Endothelial cell of umbilical vein (primary cell): ENCODE data around the gene KIF26B. TPM values are rescaled to one million over a fixed set of nuclear protein-coding genes. Genes with fewer than 3 reads are reported as not detected.

ENCODE experiments used
- BruUV-seq: library from RNA; stranded (reverse); fragments of 400-500 nt; replicated peaks from 2 replicates; lab custom pipeline; 2021; lab: Mats Ljungman, UMichigan
- CTCF ChIA-PET: fragments of 300-600, 350-600 bp; sonication (Branson Sonifier 250); formaldehyde crosslinking; loops from one replicate; lab custom pipeline; 2021; ENCODE audit warnings: antibody characterized with exemption, inconsistent platforms; lab: Charles Lee
- POLR2A ChIA-PET: fragments of 300-600, 350-600 bp; sonication (Branson Sonifier 250); formaldehyde crosslinking; loops from one replicate; lab custom pipeline; 2021; ENCODE audit warnings: antibody characterized with exemption, inconsistent platforms; lab: Charles Lee
- DNase-seq: peaks from one replicate; pipeline ENCODE4 v3.0.0-alpha.2; 2011; ENCODE audit warnings: low read depth, low spot score
- FAIRE-seq: peaks from 2 replicates; lab custom pipeline; 2011; peaks lifted over from hg19 to GRCh38; lab: Jason Lieb, UNC
- H2AFZ ChIP-seq: 2 replicates; pipeline ENCODE4 v1.6.0; 2012; ENCODE audit warnings: low read depth, low read length, control low read depth, inconsistent platforms
- H3K27ac ChIP-seq: 2 replicates; pipeline ENCODE4 v1.5.1; 2011; ENCODE audit warnings: low read depth, mild to moderate bottlenecking, control low read depth, low read length, moderate library complexity; ENCODE audit not compliant: insufficient read depth
- H3K27me3 ChIP-seq, 2 experiments: 2 replicates each; pipeline versions ENCODE4 v1.6.0 to v1.6.1; 2011; ENCODE audit warnings: low read length in 2 of 2, mixed read lengths in 1 of 2; ENCODE audit not compliant: control insufficient read depth in 2 of 2, insufficient read depth in 2 of 2
- H3K36me3 ChIP-seq, 2 experiments: 2 replicates in 1 of 2; 3 replicates in 1 of 2; pipeline ENCODE4 v1.5.1; 2011; ENCODE audit warnings: low read length in 2 of 2, mild to moderate bottlenecking in 1 of 2, moderate library complexity in 1 of 2; ENCODE audit not compliant: control insufficient read depth in 2 of 2, insufficient read depth in 2 of 2; ENCODE audit errors: extremely low read depth in 1 of 2
- H3K4me1 ChIP-seq: 3 replicates; pipeline ENCODE4 v1.5.1; 2011; ENCODE audit warnings: mild to moderate bottlenecking, low read length; ENCODE audit not compliant: control insufficient read depth, insufficient read depth; ENCODE audit errors: extremely low read depth
- H3K4me2 ChIP-seq: 2 replicates; pipeline ENCODE4 v1.6.1; 2011; ENCODE audit warnings: low read length, control low read depth, mixed read lengths; ENCODE audit not compliant: insufficient read depth
- H3K4me3 ChIP-seq, 3 experiments: fragments of 200-600 bp in 1 of 3; sonication (generic), shearing (Covaris generic) in 1 of 3; replicated peaks in 1 of 3; 2 replicates each; pipeline ENCODE4 v1.5.1; 2011 to 2016; ENCODE audit warnings: control low read depth in 3 of 3, low read length in 3 of 3, mild to moderate bottlenecking in 2 of 3, inconsistent platforms in 1 of 3, low read depth in 1 of 3, moderate library complexity in 1 of 3; ENCODE audit not compliant: insufficient read depth in 1 of 3
- H3K79me2 ChIP-seq: 2 replicates; pipeline ENCODE4 v1.6.0; 2012; ENCODE audit warnings: low read length, inconsistent platforms; ENCODE audit not compliant: control insufficient read depth, insufficient read depth
- H3K9ac ChIP-seq: replicated peaks from 2 replicates; pipeline ENCODE3; 2011; ENCODE audit warnings: low read length, control low read depth; ENCODE audit not compliant: insufficient read depth; ENCODE audit errors: extremely low read depth
- H3K9me1 ChIP-seq: replicated peaks from 3 replicates; pipeline ENCODE4 v1.6.0; 2011; ENCODE audit warnings: mild to moderate bottlenecking, low read length; ENCODE audit not compliant: control insufficient read depth, insufficient read depth; ENCODE audit errors: extremely low read depth
- H3K9me3 ChIP-seq: replicated peaks from 2 replicates; pipeline ENCODE4 v1.5.1; 2012; ENCODE audit warnings: low read length, inconsistent platforms; ENCODE audit not compliant: control insufficient read depth, insufficient read depth
- H4K20me1 ChIP-seq: replicated peaks from 2 replicates; pipeline ENCODE3; 2011; ENCODE audit warnings: mild to moderate bottlenecking, low read length; ENCODE audit not compliant: control insufficient read depth, insufficient read depth; ENCODE audit errors: extremely low read depth
- FOS ChIP-seq: IDR thresholded peaks from 2 replicates; pipeline ENCODE4 v1.6.1; 2011; ENCODE audit warnings: mild to moderate bottlenecking, low read length, moderate library complexity, borderline replicate concordance; ENCODE audit not compliant: insufficient read depth
- GATA2 ChIP-seq: IDR thresholded peaks from 2 replicates; pipeline ENCODE4 v1.7.0; 2011; ENCODE audit warnings: low read depth, mild to moderate bottlenecking, moderate library complexity, mixed read lengths, low read length; ENCODE audit not compliant: insufficient read length, insufficient read depth
- JUN ChIP-seq: IDR thresholded peaks from 2 replicates; pipeline ENCODE4 v1.6.1; 2011; ENCODE audit warnings: borderline replicate concordance, low read depth; ENCODE audit not compliant: insufficient read length, insufficient read depth
- POLR2AphosphoS5 ChIP-seq: IDR thresholded peaks from 2 replicates; pipeline ENCODE4 v1.6.1; 2012; ENCODE audit warnings: low read depth, mild to moderate bottlenecking, control low read depth, low read length, moderate library complexity; ENCODE audit not compliant: insufficient read depth
- dilution Hi-C: fragments of 300-500 bp; cut with MboI; formaldehyde crosslinking; loops from one replicate; pipeline ENCODE4 v1.15.0; 2019; ENCODE audit warnings: low sequenced_read_pairs; ENCODE audit not compliant: extremely low pct_ligation_motif_present
- intact Hi-C: fragments of 100-400 bp; cut with micrococcal nuclease; formaldehyde crosslinking; loops from one replicate; pipeline ENCODE4 v1.10.0; 2022
- polyA plus RNA-seq, 4 experiments: library from polyadenylated mRNA; depleted of rRNA in 3 of 4; stranded (reverse) in 3 of 4; unstranded in 1 of 4; fragments of >200 nt; gene quantifications; 2 replicates each; pipeline versions ENCODE4 v1.2.1 to v1.2.3, GENCODE V29; 2011 to 2012; ENCODE audit warnings: missing spikeins in 1 of 4
- total RNA-seq: library from RNA; stranded (reverse); gene quantifications from 2 replicates; pipeline ENCODE4 v1.2.3, GENCODE V29; 2021
- TF ChIP-seq, protein P1 (sequence below): IDR thresholded peaks from 2 replicates; pipeline ENCODE4 v1.6.1; 2011; ENCODE audit not compliant: insufficient read depth, insufficient read length
- TF ChIP-seq, protein P2 (sequence below), 2 donors: IDR thresholded peaks; 1 replicate in 1 of 2; 2 replicates in 1 of 2; pipeline ENCODE4 v1.5.1; 2011; ENCODE audit warnings: low read length in 2 of 2, mild to moderate bottlenecking in 2 of 2, moderate library complexity in 2 of 2, control low read depth in 1 of 2, inconsistent platforms in 1 of 2, low read depth in 1 of 2; ENCODE audit not compliant: insufficient read depth in 1 of 2; ENCODE audit errors: extremely low read depth in 1 of 2

The KIF26B gene
- total and polyA plus RNA-seq, 2 donors (not counting 3 experiments of a cell fraction or from before 2014, with no cell fraction given): 0.04 to 0.49 TPM

DNA sequence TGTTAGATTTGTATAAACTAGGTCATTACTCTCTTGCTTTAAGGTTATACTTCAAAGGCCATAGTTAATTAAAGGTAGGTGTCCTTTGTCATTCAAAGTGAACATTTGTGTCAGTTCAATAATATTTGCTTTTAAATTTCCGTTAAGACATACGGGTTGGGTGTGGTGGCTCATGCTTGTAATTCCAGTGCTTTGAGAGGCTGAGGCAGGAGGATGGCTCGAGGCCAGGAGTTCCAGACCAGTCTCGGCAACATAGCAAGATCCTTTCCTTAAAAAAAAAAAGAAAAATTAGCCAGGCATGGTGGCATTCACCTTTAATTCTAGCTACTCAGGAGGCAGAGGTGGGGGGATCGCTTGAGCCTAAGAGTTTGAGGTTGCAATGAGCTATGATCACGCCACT lies 80.4 kb downstream of the KIF26B start:
- no peak overlapping the region for H3K4me3 ChIP-seq
- DNase-seq: no peak
- no peaks in the 10 kb centered on the region for H3K9me1 ChIP-seq
- dilution Hi-C loops: no loop called here
- no peaks in the 10 kb centered on the region for H3K4me1 ChIP-seq
- no peak for FAIRE-seq
- H3K9me3 ChIP-seq: no peaks in the 10 kb centered on the region
- ChIA-PET POLR2A (no interaction called here), CTCF (no interaction called here)
- H4K20me1 ChIP-seq: no peaks in the 10 kb centered on the region
- H3K27me3 ChIP-seq: no peaks in the 10 kb centered on the region
- no peak overlapping the region for H3K9ac ChIP-seq
- no peaks in the 10 kb centered on the region for H3K36me3 ChIP-seq
- H3K79me2 ChIP-seq: no peaks in the 10 kb centered on the region
- no peak overlapping the region for H2AFZ ChIP-seq
- BruUV-seq: no TSS peak
- TF ChIP-seq JUN (no peak), GATA2 (no peak)
- intact Hi-C loops: no loop called here
- no peak overlapping the region for H3K27ac ChIP-seq
- H3K4me2 ChIP-seq: no peak overlapping the region

DNA sequence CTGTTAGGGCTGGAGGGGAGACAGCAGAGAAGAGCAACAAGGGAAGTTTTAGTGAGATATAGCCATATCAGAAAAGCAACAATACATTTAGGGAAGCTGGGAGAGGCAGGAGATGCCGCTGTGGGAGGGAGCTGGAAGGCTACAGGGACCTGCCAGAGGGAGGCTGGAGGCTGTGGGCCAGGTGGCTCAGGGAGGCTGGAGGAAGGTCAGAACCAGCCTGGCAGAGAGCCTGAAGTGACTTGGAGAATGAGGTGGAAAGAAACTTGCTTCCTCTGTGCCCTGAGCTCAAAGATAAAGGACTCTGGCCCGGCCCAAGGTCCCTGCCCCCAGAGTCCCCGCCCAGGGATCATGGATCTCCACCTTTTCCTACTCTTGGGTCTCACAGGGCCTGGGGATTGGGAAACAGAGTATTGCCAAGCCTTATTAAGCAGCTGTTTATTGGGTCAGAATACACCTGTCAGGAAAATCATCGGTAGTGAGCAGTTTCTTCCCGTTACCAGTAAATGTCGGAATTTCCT lies 85.9 kb downstream of the KIF26B start:
- no peaks in the 10 kb centered on the region for H3K27me3 ChIP-seq
- H3K79me2 ChIP-seq: no peaks in the 10 kb centered on the region
- ChIA-PET CTCF (no interaction called here), POLR2A (no interaction called here)
- DNase-seq (no peak), FAIRE-seq (no peak)
- no peaks in the 10 kb centered on the region for H3K9me3 ChIP-seq
- H3K36me3 ChIP-seq: no peaks in the 10 kb centered on the region
- H3K4me3 ChIP-seq: no peak overlapping the region
- intact Hi-C loops (no loop called here), dilution Hi-C loops (no loop called here)
- TF ChIP-seq, protein P1, sequence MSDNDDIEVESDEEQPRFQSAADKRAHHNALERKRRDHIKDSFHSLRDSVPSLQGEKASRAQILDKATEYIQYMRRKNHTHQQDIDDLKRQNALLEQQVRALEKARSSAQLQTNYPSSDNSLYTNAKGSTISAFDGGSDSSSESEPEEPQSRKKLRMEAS: no peak
- TF ChIP-seq POLR2AphosphoS5 (no peak), JUN (no peak), FOS (no peak)
- TF ChIP-seq, protein P2, sequence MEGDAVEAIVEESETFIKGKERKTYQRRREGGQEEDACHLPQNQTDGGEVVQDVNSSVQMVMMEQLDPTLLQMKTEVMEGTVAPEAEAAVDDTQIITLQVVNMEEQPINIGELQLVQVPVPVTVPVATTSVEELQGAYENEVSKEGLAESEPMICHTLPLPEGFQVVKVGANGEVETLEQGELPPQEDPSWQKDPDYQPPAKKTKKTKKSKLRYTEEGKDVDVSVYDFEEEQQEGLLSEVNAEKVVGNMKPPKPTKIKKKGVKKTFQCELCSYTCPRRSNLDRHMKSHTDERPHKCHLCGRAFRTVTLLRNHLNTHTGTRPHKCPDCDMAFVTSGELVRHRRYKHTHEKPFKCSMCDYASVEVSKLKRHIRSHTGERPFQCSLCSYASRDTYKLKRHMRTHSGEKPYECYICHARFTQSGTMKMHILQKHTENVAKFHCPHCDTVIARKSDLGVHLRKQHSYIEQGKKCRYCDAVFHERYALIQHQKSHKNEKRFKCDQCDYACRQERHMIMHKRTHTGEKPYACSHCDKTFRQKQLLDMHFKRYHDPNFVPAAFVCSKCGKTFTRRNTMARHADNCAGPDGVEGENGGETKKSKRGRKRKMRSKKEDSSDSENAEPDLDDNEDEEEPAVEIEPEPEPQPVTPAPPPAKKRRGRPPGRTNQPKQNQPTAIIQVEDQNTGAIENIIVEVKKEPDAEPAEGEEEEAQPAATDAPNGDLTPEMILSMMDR (IDR thresholded peaks at IDR 0.05; ENCODE audit: extremely low read depth in 1 of 2, insufficient read depth in 1 of 2, low read depth in 1 of 2, low read length in 2 of 2): no peak
- H3K9ac ChIP-seq: no peak overlapping the region
- no peaks in the 10 kb centered on the region for H3K9me1 ChIP-seq
- no peak overlapping the region for H3K4me2 ChIP-seq
- H3K4me1 ChIP-seq: no peaks in the 10 kb centered on the region
- no TSS peak for BruUV-seq
- no peak overlapping the region for H2AFZ ChIP-seq
- H4K20me1 ChIP-seq: no peaks in the 10 kb centered on the region
- H3K27ac ChIP-seq: no peak overlapping the region
